DND-41 (cell line): Measurements from ENCODE around the gene HSD17B3.

Source experiments
- ATAC-seq: fragments of 200-7000 bp; cut with Tn5 transposase; 3 replicates; pipeline ENCODE4 v1.9.1; 2021; ENCODE audit warnings: low read depth; ENCODE audit not compliant: insufficient read depth
- DNase-seq: peaks from one replicate; pipeline ENCODE4 v3.0.0-alpha.2; 2020
- H2AFZ ChIP-seq: 2 replicates; pipeline ENCODE4 v1.6.0; 2012; ENCODE audit warnings: low read depth, low read length
- H3K27ac ChIP-seq: 2 replicates; pipeline ENCODE4 v1.5.1; 2012; ENCODE audit warnings: low read length, inconsistent platforms
- H3K27me3 ChIP-seq: fragments of 200-600 bp; sonication (generic); 2 replicates; pipeline ENCODE4 v1.6.0; 2012; ENCODE audit warnings: low read length, mild to moderate bottlenecking, inconsistent platforms; ENCODE audit not compliant: insufficient read depth, poor library complexity
- H3K36me3 ChIP-seq: 2 replicates; pipeline ENCODE4 v1.5.1; 2012; ENCODE audit warnings: low read length, inconsistent platforms; ENCODE audit not compliant: insufficient read depth
- H3K4me1 ChIP-seq: 2 replicates; pipeline ENCODE4 v1.5.1; 2012; ENCODE audit warnings: mild to moderate bottlenecking, low read length; ENCODE audit not compliant: insufficient read depth
- H3K4me2 ChIP-seq: 2 replicates; pipeline ENCODE4 v1.6.0; 2012; ENCODE audit warnings: mild to moderate bottlenecking, moderate library complexity, low read length, inconsistent platforms; ENCODE audit not compliant: insufficient read depth
- H3K4me3 ChIP-seq, 2 experiments: fragments of 200-600 bp in 1 of 2; shearing (Covaris generic) in 1 of 2; 2 replicates each; pipeline ENCODE4 v1.5.1; 2012 to 2016; ENCODE audit warnings: inconsistent platforms in 2 of 2, low read length in 2 of 2, mild to moderate bottlenecking in 2 of 2, low read depth in 1 of 2, moderate library complexity in 1 of 2
- H3K79me2 ChIP-seq: 2 replicates; pipeline ENCODE4 v1.6.0; 2012; ENCODE audit warnings: low read length, inconsistent platforms; ENCODE audit not compliant: insufficient read depth
- H3K9ac ChIP-seq: 2 replicates; pipeline ENCODE4 v1.6.0; 2012; ENCODE audit warnings: low read depth, mild to moderate bottlenecking, inconsistent platforms, low read length, moderate library complexity
- H3K9me3 ChIP-seq: 2 replicates; pipeline ENCODE4 v1.5.1; 2012; ENCODE audit warnings: low read length, moderate library complexity, mild to moderate bottlenecking, inconsistent platforms; ENCODE audit not compliant: insufficient read depth, severe bottlenecking
- H4K20me1 ChIP-seq: 2 replicates; pipeline ENCODE4 v1.6.0; 2012; ENCODE audit warnings: low read length; ENCODE audit not compliant: insufficient read depth
- CTCF ChIP-seq: IDR thresholded peaks from 2 replicates; pipeline ENCODE4 v1.5.1; 2012; ENCODE audit warnings: borderline replicate concordance, low read length, moderate library complexity, mild to moderate bottlenecking; ENCODE audit not compliant: poor library complexity, severe bottlenecking; ENCODE audit errors: extremely low read depth
- EZH2 ChIP-seq: IDR thresholded peaks from 3 replicates; pipeline ENCODE4 v1.6.1; 2012; ENCODE audit warnings: borderline replicate concordance, low read depth, mild to moderate bottlenecking, moderate library complexity, low read length, inconsistent platforms; ENCODE audit not compliant: severe bottlenecking

HSD17B3 gene

GRCh38 chr9:96274939-96275338, 27.0 kb downstream of the HSD17B3 start:
- H3K79me2 ChIP-seq: no peaks in the 10 kb centered on the region
- no peaks in the 10 kb centered on the region for H3K4me1 ChIP-seq
- no peak overlapping the region for H3K9ac ChIP-seq
- no peak overlapping the region for H2AFZ ChIP-seq
- H3K9me3 ChIP-seq: peaks cover 7% of the 10 kb centered on the region
- H3K4me3 ChIP-seq: no peak overlapping the region
- no peak for ATAC-seq
- no peak overlapping the region for H3K4me2 ChIP-seq
- H3K27ac ChIP-seq: no peak overlapping the region
- TF ChIP-seq CTCF (no peak), EZH2 (no peak)
- DNase-seq: no peak
- H3K27me3 ChIP-seq: no peaks in the 10 kb centered on the region
- no peaks in the 10 kb centered on the region for H3K36me3 ChIP-seq
- H4K20me1 ChIP-seq: no peaks in the 10 kb centered on the region

GRCh38 chr9:96270236-96270744, 31.7 kb downstream of the HSD17B3 start:
- Histone ChIP-seq H4K20me1 (no peaks in the 10 kb centered on the region), H3K9me3 (peaks cover 7% of the 10 kb centered on the region), H2AFZ (no peak overlapping the region), H3K4me1 (no peaks in the 10 kb centered on the region), H3K27ac (no peak overlapping the region), H3K4me2 (no peak overlapping the region), H3K36me3 (no peaks in the 10 kb centered on the region), H3K4me3 (no peak overlapping the region), H3K27me3 (no peaks in the 10 kb centered on the region), H3K79me2 (no peaks in the 10 kb centered on the region), H3K9ac (no peak overlapping the region)
- ATAC-seq: no peak
- DNase-seq: no peak
- TF ChIP-seq EZH2 (no peak), CTCF (no peak)

- Histone ChIP-seq H3K27me3 (peaks cover 11% of the 10 kb centered on the region), H3K4me1 (no peaks in the 10 kb centered on the region), H2AFZ (no peak overlapping the region), H4K20me1 (0 out of 2 replicates have a peak, but pooled peaks cover 7% of the 10 kb centered on the region), H3K4me2 (no peak overlapping the region), H3K9me3 (no peaks in the 10 kb centered on the region), H3K79me2 (no peaks in the 10 kb centered on the region), H3K27ac (no peak overlapping the region), H3K36me3 (no peaks in the 10 kb centered on the region), H3K4me3 (no peak overlapping the region), H3K9ac (no peak overlapping the region)
- DNase-seq (no peak), ATAC-seq (no peak)
- no peak for TF ChIP-seq CTCF
- no peak for TF ChIP-seq EZH2
Observed at GRCh38 chr9:96258967-96259366, 43.0 kb downstream of the HSD17B3 start.

GRCh38 chr9:96256800-96257199, 45.2 kb downstream of the HSD17B3 start:
- peaks cover 17% of the 10 kb centered on the region for H3K27me3 ChIP-seq
- no peak overlapping the region for H3K4me3 ChIP-seq
- no peak overlapping the region for H3K27ac ChIP-seq
- ATAC-seq (no peak), DNase-seq (no peak)
- H3K9me3 ChIP-seq: no peaks in the 10 kb centered on the region
- no peak overlapping the region for H2AFZ ChIP-seq
- no peaks in the 10 kb centered on the region for H3K4me1 ChIP-seq
- no peaks in the 10 kb centered on the region for H3K36me3 ChIP-seq
- no peaks in the 10 kb centered on the region for H3K79me2 ChIP-seq
- 0 out of 2 replicates have a peak, but pooled peaks cover 7% of the 10 kb centered on the region for H4K20me1 ChIP-seq
- no peak overlapping the region for H3K9ac ChIP-seq
- H3K4me2 ChIP-seq: no peak overlapping the region
- TF ChIP-seq EZH2 (no peak), CTCF (no peak)
